GM12874 (cell line): ENCODE measurements around the gene BMAL1.

Experiments
- CTCF ChIP-seq: IDR thresholded peaks from 2 replicates; pipeline ENCODE4 v1.5.1; 2011; ENCODE audit warnings: low read depth, mild to moderate bottlenecking, control low read depth, low read length, moderate library complexity; ENCODE audit not compliant: insufficient read depth

Gene BMAL1

GRCh38 chr11:13294178-13294577, 16.6 kb downstream of the BMAL1 start:
- no peak for TF ChIP-seq CTCF

GRCh38 chr11:13294771-13295579, 17.4 kb downstream of the BMAL1 start:
- TF ChIP-seq CTCF: no peak

- TF ChIP-seq CTCF: no peak
Measured at GRCh38 chr11:13297308-13297916, 19.8 kb downstream of the BMAL1 start.

GRCh38 chr11:13297917-13298356, 20.3 kb downstream of the BMAL1 start:
- TF ChIP-seq CTCF: no peak

- TF ChIP-seq CTCF: no peak
Measured at GRCh38 chr11:13298765-13299164, 21.2 kb downstream of the BMAL1 start.

- TF ChIP-seq CTCF: no peak
Measured at GRCh38 chr11:13301522-13301921, 23.9 kb downstream of the BMAL1 start.

- no peak for TF ChIP-seq CTCF
Measured at GRCh38 chr11:13302420-13302958, 24.9 kb downstream of the BMAL1 start.
